Astrocyte (in vitro differentiated cells and primary cell): Measurements from ENCODE around the gene ULK2.

Experiments
- EZH2 ChIP-seq: IDR thresholded peaks from 2 replicates; pipeline ENCODE4 v1.6.1; 2012; ENCODE audit warnings: mild to moderate bottlenecking, low read length, inconsistent platforms; ENCODE audit not compliant: insufficient read depth
- TF ChIP-seq, protein P1 (sequence below): IDR thresholded peaks from 2 replicates; pipeline ENCODE4 v1.5.1; 2011; ENCODE audit warnings: low read depth, mild to moderate bottlenecking, inconsistent platforms, low read length, moderate library complexity; ENCODE audit not compliant: insufficient read depth

DNA sequence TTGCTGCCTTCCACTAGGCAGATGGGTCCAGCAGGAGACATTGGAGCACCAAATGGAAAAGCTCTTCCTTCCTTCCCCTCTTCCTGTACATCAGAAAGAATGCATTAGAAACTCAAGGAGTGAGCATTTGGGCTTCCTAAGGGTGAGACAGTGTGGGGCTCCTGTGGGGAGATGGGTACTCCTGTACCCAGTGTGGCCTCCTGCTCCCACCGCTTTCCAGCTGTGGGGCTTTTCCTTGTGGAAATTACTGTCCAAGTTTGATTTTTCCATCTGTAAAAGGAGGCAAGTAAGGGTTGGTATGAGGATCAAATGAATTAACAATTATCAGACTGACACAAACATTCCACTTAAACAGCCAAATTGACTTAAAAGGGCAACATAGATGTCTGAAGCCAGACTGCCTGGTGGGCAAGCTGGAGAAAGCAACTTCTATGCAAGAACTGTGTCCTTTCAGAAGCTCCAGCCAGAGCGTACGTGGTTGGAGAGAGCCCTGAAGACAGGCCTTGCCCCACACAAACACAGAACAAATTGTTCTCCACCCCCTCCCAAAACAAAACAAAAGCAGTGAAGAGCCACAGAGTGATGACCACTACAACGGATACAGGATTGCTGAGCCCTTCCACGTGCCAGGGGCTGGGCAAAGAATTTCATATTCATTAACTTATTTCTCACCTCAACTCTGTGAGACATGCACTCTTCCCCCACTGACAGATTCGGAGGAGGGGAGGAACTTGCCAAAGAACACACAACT lies 96.6 kb downstream of the ULK2 start:
- TF ChIP-seq EZH2, result no peak
- TF ChIP-seq, protein P1, sequence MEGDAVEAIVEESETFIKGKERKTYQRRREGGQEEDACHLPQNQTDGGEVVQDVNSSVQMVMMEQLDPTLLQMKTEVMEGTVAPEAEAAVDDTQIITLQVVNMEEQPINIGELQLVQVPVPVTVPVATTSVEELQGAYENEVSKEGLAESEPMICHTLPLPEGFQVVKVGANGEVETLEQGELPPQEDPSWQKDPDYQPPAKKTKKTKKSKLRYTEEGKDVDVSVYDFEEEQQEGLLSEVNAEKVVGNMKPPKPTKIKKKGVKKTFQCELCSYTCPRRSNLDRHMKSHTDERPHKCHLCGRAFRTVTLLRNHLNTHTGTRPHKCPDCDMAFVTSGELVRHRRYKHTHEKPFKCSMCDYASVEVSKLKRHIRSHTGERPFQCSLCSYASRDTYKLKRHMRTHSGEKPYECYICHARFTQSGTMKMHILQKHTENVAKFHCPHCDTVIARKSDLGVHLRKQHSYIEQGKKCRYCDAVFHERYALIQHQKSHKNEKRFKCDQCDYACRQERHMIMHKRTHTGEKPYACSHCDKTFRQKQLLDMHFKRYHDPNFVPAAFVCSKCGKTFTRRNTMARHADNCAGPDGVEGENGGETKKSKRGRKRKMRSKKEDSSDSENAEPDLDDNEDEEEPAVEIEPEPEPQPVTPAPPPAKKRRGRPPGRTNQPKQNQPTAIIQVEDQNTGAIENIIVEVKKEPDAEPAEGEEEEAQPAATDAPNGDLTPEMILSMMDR, result no peak
